Pancreas (tissue), 10 donors: ENCODE data around the gene EFNA5. TPM values are rescaled to one million over a fixed set of nuclear protein-coding genes. Genes with fewer than 3 reads are reported as not detected.
"Not testable (repeated sequence)": the region's sequence is repeated elsewhere in the genome, so short reads cannot be mapped to it uniquely, and the experiment has no call there.

ENCODE experiments used
- ATAC-seq, 4 donors: fragments of 200-7000 bp; cut with Tn5 transposase; one replicate each; pipeline versions ENCODE4 v1.8.0 to v1.9.1; 2020; ENCODE audit warnings: mild to moderate bottlenecking in 4 of 4, moderate library complexity in 4 of 4
- DNase-seq, 6 donors: peaks; one replicate each; pipeline ENCODE4 v3.0.0-alpha.2; 2020
- FAIRE-seq: peaks from 2 replicates; lab custom pipeline; 2012; peaks lifted over from hg19 to GRCh38; lab: Jason Lieb, UNC
- H3K27ac ChIP-seq, 4 donors: fragments of 200-600 bp; sonication (generic); 1 replicate in 3 of 4; 2 replicates in 1 of 4; pipeline versions ENCODE4 v1.5.0 to v1.8.0; 2020
- H3K27me3 ChIP-seq, 4 donors: fragments of 200-600 bp; one replicate each; pipeline ENCODE4 v1.8.0; 2021
- H3K36me3 ChIP-seq, 3 donors: fragments of 200-600 bp; sonication (generic) in 1 of 3; one replicate each; pipeline versions ENCODE4 v1.5.0 to v1.8.0; 2020 to 2021
- H3K4me1 ChIP-seq, 3 donors: fragments of 200-600 bp; one replicate each; pipeline ENCODE4 v1.8.0; 2021
- H3K4me3 ChIP-seq, 4 donors: fragments of 200-600 bp; sonication (generic) in 2 of 4; one replicate each; pipeline versions ENCODE4 v1.5.0 to v1.8.0; 2020 to 2021
- H3K9me3 ChIP-seq, 4 donors: fragments of 200-600 bp; one replicate each; pipeline ENCODE4 v1.8.0; 2021
- CTCF ChIP-seq, 4 donors: fragments of 200-600 bp; sonication (generic) in 3 of 4; IDR thresholded peaks; one replicate each; pipeline versions ENCODE4 v1.5.0 to v1.8.0; 2021; ENCODE audit warnings: antibody characterized with exemption in 4 of 4
- WGBS, 2 donors: extraction: QIAGEN DNeasy Blood & Tissue Kit; methylation state at CpG; one replicate each; pipeline ENCODE4 v1.1.7; 2013; 5-methylcytosine and 5-hydroxymethylcytosine counted together
- intact Hi-C, 3 donors: fragments of 100-400 bp; cut with DNase I; formaldehyde crosslinking; loops; one replicate each; pipeline versions ENCODE4 v1.11.1 to v1.14.2; 2022
- polyA plus RNA-seq, 2 donors: library from polyadenylated mRNA; stranded (reverse); fragments of 200-250 nt; gene quantifications; one replicate each; pipeline ENCODE4 v1.2.3, GENCODE V29; 2013
- total RNA-seq, 6 donors: library from RNA; stranded (reverse); fragmentation: NEBNext Ultra II Directional in 4 of 6; extraction: Animal tissue kit (Norgen Biotek cat#: 25700) in 4 of 6; gene quantifications; one replicate each; pipeline versions ENCODE4 v1.2.1 to v1.2.4, GENCODE V29; 2021 to 2023
- donor health status: healthy with polysubstance abuse.
- donor health status: DM: no; HTN: no; CAD: no; lungs with moderate emphysema.
- donor health status: DM: no; HTN: no; CAD: no.
- donor health status: control.
- donor health status: control.
- donor health status: Bipolar disorder and iron deficiency.
- donor health status: DM: yes; HTN: yes; CAD: no.
- donor health status: DM: no; HTN: no; CAD: no.
- donor health status: DM: no; HTN: no; CAD: no.
- donor health status: DM: yes; HTN: yes; CAD: no.

Gene EFNA5
- total and polyA plus RNA-seq, 8 donors = 0.23 to 3.8 (median 2.1) TPM

- Histone ChIP-seq H3K9me3 (no peaks in the 10 kb centered on the region), H3K4me1 (no peaks in the 10 kb centered on the region), H3K4me3 (no peak overlapping the region), H3K27ac (no peak overlapping the region), H3K36me3 (no peaks in the 10 kb centered on the region), H3K27me3 (no peaks in the 10 kb centered on the region)
- FAIRE-seq (no peak), ATAC-seq (no peak), DNase-seq (no peak)
- TF ChIP-seq CTCF (IDR thresholded peaks at IDR 0.05) = no peak
- intact Hi-C loops = loop anchor here in 1 of 3 donors (5.0 kb wide), 1 partner anchor 206 kb away; no protein-coding TSS in a partner anchor
Observed at GRCh38 chr5:107456281-107456715, 214.4 kb downstream of the EFNA5 start.

- no peak for ATAC-seq
- FAIRE-seq = no peak
- no peaks in the 10 kb centered on the region for H3K9me3 ChIP-seq
- no peaks in the 10 kb centered on the region for H3K4me1 ChIP-seq
- intact Hi-C loops = loop anchor here in 1 of 3 donors (5.0 kb wide), 1 partner anchor 207 kb away; no protein-coding TSS in a partner anchor
- DNase-seq = no peak
- 35% methylated on average over 4 of the region's 4 CpGs for WGBS, 2 donors
- no peaks in the 10 kb centered on the region for H3K27me3 ChIP-seq
- no peaks in the 10 kb centered on the region for H3K36me3 ChIP-seq
- no peak overlapping the region for H3K4me3 ChIP-seq
- H3K27ac ChIP-seq = no peak overlapping the region
- no peak for TF ChIP-seq CTCF (IDR thresholded peaks at IDR 0.05)
Observed at GRCh38 chr5:107455111-107455544, 215.6 kb downstream of the EFNA5 start.

DNA sequence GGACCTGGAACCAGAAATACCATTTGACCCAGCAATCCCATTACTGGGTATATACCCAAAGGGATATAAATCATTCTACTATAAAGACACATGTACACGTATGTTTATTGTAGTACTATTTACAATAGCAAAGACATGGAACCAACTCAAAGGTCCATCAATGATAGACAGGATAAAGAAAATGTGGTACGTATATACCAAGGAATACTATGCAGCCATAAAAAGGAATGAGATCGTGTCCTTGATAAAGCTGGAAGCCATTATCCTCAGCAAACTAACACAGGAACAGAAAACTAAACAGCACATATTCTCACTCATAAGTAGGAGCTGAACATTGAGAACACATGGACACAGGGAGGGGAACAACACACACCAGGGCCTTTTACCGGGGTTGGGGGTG is 218.9 kb downstream of the EFNA5 start:
- DNase-seq, FAIRE-seq, H3K27ac ChIP-seq, H3K9me3 ChIP-seq, ATAC-seq, H3K4me3 ChIP-seq, H3K36me3 ChIP-seq, H3K4me1 ChIP-seq, intact Hi-C loops, H3K27me3 ChIP-seq: not testable (repeated sequence)
- WGBS, 2 donors = 90 to 98% methylated on average over 4 of the region's 4 CpGs

- Histone ChIP-seq H3K27me3 (no peaks in the 10 kb centered on the region), H3K4me3 (no peak overlapping the region), H3K27ac (no peak overlapping the region), H3K9me3 (no peaks in the 10 kb centered on the region), H3K4me1 (no peaks in the 10 kb centered on the region), H3K36me3 (no peaks in the 10 kb centered on the region)
- no peak for DNase-seq
- no peak for FAIRE-seq
- 63 to 73% methylated on average over 3 of the region's 3 CpGs for WGBS, 2 donors
- no peak for ATAC-seq
- no peak for TF ChIP-seq CTCF (IDR thresholded peaks at IDR 0.05)
- intact Hi-C loops = no loop called here
Observed at GRCh38 chr5:107451028-107451427, 219.7 kb downstream of the EFNA5 start.

- H3K36me3 ChIP-seq = no peaks in the 10 kb centered on the region
- intact Hi-C loops = no loop called here
- no peaks in the 10 kb centered on the region for H3K27me3 ChIP-seq
- no peaks in the 10 kb centered on the region for H3K9me3 ChIP-seq
- no peak for TF ChIP-seq CTCF (IDR thresholded peaks at IDR 0.05)
- FAIRE-seq (no peak), ATAC-seq (no peak), DNase-seq (no peak)
- no peak overlapping the region for H3K27ac ChIP-seq
- no peaks in the 10 kb centered on the region for H3K4me1 ChIP-seq
- no peak overlapping the region for H3K4me3 ChIP-seq
- 80 to 83% methylated on average over 3 of the region's 3 CpGs for WGBS, 2 donors
Observed at GRCh38 chr5:107450531-107450930, 220.2 kb downstream of the EFNA5 start.
